ENCODE data around the gene KCNH1.
"Not testable (repeated sequence)": the region's sequence is repeated elsewhere in the genome, so short reads cannot be mapped to it uniquely, and the experiment has no call there.

Gene KCNH1

DNA sequence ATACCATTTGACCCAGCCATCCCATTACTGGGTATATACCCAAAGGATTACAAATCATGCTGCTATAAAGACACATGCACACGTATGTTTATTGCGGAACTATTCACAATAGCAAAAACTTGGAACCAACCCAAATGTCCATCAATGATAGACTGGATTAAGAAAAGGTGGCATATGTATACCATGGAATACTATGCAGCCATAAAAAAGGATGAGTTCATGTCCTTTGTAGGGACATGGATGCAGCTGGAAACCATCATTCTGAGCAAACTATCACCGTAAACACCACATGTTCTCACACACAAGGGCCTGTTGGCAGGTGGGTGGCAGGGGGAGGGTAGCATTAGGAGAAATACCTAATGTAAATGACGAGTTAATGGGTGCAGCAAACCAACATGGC lies 472.4 kb downstream of the KCNH1 start:
- DNase-seq (ENCODE audit: insufficient read length, low spot score); FAIRE-seq: not testable (repeated sequence)

DNA sequence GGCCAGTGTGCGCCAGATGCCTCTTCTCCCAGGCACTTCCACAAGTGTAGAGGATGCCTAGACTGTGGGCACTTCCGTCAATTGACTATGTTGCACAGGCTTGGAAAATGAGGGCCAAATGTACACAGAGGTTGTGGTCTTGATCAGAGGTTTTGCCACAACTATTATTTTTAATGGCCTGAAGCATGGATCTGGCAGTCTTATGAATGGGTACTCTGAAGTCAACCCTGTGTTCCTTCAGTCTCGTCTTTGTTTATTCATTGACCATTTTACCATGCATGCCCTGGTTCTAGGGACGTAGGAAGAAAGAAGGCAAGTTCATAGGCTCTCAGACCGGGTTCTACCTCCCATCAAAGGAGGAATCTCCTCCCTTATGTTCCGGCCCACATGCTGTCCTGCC lies 476.1 kb downstream of the KCNH1 start:
- DNase-seq (ENCODE audit: insufficient read length, low spot score) (no peak), FAIRE-seq (no peak)

DNA sequence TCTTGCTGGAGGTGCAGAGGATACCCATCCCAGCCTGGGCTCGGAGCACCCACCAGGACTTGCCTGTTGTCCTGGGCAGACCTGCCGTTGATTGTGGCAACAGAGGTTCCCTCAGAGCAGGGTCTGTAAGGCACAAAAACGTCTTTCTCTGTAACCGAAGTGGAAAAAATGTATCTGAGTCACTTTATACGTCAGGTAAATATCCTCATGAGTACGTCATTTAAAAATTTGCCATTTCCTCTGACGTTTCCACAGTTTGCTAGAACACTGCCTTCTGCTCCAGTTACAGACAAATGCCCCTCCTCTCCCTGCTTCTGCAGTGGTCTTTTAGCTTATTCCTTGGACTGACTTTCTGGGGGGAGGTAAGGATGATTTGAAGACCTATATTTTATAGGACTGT lies 478.4 kb downstream of the KCNH1 start:
- FAIRE-seq (no peak), DNase-seq (ENCODE audit: insufficient read length, low spot score) (no peak)

DNA sequence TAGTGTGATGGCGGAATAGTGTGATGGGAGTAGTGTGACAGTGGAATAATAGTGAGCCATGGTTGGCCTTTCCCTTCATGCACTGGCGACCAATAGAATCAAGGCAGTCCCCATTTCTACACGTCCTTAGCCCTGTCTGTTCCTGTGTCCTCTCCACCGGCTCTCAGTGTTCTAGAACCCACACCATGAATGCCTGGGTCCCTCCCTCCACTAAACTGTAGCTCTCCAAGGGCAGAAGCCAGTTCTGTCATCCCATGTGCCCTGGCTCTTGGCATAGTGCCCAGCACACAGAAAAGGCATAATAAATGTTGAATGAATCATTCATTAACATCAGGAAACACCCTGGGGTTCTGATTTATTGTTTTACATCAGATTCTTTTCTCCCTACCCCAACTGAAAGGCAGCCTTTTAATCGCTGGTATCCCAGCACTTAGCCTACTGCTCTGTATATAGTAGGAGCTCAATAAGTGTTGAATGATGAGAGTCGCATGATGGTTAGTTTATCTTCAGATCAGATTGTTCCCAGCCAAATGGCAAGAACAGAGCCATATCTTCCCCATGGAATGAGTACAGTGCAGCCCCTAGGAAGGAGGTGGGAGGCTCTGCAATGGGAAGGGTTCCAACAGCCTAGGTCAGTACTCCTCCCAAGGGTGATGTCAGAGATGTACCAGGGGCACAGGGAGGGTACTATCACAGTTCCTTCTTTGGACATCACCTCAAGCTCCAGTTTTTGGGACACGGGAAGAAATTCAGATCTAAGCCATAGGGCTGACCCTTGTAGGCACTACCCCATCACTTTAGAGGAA lies 479.6 kb downstream of the KCNH1 start:
- DNase-seq (ENCODE audit: insufficient read length, low spot score) (no peak), FAIRE-seq (no peak)

DNA sequence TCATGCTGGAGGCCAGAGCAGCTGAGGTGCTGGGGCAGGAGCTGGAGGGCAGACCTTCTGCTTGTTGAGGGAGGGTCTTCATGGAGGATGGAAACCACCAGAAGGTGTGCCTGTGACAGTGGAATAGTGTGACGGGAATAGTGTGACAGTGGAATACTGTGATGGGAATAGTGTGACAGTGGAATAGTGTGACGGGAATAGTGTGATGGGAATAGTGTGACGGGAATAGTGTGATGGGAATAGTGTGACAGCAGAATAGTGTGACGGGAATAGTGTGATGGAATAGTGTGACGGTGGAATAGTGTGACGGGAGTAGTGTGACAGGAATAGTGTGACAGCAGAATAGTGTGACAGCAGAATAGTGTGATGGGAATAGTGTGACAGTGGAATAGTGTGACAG lies 480.2 kb downstream of the KCNH1 start:
- FAIRE-seq, result peak; percentile 100
- no peak for DNase-seq (ENCODE audit: insufficient read length, low spot score)

DNA sequence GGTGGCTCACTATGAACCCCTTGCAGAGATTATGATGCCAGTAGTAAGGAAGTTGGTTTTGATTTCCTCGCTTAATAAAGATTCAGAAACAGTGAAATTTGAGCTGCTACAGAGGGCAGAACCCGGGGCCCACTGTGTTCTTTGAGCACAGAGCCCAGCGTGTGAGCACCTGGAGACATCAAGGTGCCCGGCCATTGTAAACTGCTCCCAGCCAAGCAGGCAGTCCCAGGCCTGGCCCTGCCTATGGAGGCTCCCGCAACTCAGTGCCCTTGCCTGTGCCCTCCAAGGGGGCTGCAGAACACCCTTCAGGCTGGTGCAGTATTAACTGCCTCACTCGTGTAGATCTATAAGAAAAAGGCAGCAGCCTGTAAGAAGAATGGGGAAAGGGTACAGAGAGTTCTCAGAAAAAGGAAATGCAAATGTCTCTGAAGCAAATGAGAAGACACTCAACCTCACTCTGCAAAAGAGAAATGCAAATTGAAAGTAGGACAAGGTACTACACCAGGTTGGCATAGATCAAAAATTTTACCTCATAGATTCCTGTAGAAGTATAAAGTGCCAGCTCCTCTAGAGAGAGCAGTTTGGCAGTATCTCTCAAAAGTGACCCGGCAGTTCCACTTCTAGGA lies 481.5 kb downstream of the KCNH1 start:
- DNase-seq (ENCODE audit: insufficient read length, low spot score) (no peak), FAIRE-seq (no peak)

DNA sequence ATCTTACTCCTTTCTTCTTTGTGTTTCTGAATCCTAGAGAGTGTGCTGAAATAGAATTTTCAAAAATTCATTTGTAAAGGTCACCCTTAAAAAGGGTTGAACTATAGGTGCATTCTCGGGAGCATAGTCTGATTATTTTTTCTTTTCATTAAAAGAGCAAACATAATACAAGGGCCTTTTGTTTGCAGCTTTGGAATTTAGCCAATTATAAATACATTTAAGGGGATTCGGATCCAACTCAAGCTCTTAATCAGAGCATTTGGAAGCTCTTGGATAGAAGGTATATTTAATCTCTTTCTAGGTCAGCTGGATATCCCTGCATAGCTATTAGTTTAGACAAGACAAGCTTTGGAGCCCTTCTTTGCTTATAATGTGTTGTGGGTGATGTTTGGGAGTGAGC lies 483.5 kb downstream of the KCNH1 start:
- no peak for DNase-seq (ENCODE audit: insufficient read length, low spot score)
- no peak for FAIRE-seq

DNA sequence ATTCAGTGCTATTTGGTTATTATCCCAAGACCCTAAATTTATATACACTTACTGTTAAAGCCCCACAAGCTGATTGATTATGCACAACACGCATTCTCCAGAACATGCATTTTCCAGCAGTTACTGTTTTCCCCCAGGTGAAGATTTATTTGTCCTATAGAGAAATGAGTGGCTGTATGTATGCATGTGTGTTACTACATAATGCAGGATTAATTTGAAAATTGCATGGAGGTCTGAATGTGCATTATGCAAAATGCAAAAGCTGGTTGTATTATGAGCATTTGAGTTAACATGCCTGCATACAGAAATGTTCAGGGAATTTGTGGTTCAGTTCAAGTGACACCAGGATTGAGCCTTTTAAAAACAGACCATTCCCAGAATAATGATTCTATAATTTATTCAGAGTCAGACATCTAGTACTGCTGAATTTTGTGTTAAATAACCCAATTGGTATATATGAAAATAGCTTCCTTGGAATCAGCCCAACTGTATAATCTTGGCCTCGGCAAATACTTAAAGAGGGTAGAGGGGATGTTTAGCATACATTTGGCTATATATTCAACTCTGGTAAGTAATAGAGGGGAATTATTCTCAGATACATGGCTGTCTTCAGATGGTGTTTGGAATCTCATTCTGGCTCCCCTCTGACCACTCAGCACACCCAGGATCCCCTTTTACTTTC lies 485.2 kb downstream of the KCNH1 start:
- FAIRE-seq (no peak), DNase-seq (ENCODE audit: insufficient read length, low spot score) (no peak)

DNA sequence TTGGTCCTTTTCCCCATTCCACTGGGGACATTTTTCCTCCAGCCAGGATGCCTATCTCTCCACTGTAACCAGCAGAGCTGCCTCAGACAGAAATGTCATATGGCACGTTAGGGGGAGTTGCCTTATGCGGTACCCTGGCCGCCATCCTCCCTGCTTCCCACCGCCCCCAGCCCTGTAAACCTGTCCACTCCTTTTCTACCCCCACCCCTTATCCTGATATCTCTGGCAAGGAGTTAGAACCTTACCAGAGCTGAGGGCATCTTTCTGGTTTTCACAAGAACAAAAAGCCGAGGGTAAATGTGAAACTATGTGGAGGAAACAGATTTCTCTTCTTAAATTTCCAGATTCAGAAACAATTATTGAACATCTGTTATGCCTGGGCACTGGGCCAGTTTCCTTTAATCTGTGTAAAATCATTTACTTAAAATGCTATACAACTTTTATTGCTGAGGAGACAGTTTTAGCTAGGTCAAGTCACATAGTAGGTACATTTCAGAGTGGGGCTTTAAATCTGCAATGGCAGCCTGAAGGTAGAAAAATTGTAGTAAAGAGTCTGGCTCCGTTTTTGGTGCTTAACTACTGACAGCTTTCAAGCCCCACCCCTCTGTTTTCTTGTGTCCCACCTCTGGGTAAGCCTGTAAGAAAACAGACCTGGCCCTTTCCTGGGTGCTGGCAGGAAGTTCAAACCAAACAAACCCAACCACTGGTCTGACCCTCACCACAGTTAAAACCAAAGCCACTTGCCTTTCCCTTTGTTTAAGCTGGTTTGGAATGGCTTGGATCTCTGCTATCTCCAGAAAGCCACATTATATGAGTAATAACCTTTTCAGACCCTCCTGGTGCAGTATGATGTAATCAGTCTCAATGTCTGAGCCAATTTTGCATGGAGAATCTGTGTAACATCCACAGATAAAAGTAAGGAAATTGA lies 486.3 kb downstream of the KCNH1 start:
- DNase-seq (ENCODE audit: insufficient read length, low spot score) (no peak), FAIRE-seq (no peak)

DNA sequence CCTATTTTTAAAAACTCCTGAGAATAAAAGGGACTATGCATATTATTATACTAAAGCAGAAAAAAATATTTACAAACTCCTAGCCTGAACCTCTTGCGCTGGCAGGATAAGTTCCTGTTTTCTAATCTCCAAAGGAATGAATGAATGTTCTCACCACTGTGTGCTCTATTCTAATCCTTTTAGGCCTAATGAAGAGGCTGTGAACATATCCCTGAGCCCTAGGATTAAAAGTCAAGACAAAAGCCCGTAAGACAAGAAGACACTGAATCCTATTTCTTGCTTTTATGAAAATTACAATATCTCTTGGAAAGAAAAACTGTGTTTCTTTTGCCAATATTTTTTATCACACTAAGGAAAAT lies 487.7 kb downstream of the KCNH1 start:
- no peak for FAIRE-seq
- no peak for DNase-seq (ENCODE audit: insufficient read length, low spot score)

DNA sequence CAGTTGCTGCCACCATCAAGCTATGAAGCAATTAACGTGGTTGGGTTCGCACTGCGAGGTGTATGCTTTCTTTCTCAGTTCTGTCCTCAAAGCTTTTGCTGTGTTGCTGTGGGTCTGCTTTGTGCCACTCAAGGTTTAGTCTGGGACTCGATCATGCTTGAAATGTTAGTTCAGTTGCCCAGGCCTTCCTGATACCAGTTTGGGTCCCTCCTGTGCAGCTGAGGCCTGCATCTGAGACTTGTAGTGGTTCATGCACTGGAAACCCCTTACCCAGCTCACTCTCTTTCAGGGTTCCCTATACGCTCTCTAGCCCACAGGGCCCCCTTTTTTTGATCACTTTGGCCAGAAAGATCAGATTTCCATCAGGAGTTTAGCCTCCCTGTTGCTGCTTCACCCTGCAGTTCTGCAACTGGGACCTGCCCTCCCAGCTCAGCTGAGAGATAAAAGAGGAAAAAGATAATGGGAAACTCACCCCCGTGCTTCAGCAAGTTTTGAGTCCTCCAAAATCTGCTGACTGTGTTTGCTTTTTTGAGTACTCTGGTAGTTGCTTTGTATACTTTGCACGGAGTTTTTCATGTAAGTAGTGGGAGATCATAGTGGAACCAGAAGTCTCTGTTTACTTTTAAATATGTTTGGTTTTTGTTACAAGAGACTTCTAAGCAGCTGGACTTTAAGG lies 488.2 kb downstream of the KCNH1 start:
- no peak for DNase-seq (ENCODE audit: insufficient read length, low spot score)
- no peak for FAIRE-seq

DNA sequence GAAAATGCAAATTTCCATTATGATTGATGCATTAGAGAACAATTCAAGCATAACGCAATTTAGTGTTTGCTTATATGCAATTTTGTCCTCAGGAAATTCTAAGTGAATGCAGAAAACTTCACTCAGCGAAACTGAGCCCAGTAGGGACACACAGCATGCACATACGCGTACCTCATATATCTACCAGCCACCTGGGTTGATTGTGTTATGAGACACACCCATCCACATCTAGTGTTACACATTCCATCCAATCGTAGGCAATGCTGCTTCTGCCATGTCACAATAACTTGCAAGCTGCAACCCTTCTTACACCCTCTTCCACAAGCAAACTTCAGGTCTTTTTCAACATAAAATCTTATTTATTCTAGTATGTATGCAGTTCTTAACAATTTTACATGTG lies 492.4 kb downstream of the KCNH1 start:
- no peak for DNase-seq (ENCODE audit: insufficient read length, low spot score)
- FAIRE-seq, result no peak

DNA sequence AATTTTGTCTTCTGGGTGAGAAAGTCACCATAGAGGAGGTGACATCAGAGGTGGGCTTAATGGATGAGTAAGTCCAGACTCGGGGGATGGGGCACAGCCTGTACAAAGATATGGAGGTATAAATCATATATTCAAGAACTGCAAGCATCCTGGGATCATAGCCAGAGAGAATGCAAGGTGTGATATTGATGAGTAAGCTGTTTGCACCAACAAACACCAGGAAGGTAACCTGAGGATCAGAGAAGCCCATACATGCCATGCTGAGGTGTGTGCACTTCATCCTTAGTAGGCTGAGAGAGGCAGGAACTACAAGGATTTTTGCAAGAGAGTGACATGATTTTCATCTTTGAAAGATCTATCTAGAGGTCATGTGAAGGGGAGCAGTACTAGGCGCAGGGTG lies 498.8 kb downstream of the KCNH1 start:
- FAIRE-seq, result no peak
- no peak for DNase-seq (ENCODE audit: insufficient read length, low spot score)

DNA sequence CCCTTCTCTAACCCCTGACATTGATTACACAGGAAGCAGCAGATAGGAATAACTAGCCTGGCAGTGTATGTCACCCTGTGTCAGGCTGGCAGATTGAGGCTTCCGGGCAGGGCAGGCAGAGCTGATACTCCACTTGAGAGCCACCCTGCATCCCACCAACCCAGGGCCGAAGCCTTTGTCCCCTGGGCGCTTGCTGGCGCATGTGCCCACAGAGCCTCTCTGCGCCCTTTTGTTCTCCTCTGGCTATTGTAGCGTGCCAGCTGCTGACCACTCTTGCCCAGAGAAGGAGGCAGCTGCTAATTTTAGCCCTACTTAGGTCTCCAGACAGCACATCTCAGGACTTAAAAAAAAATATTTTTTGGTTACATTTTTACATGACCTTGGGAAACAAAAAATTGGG lies 500.3 kb downstream of the KCNH1 start:
- DNase-seq (ENCODE audit: insufficient read length, low spot score), result no peak
- no peak for FAIRE-seq

DNA sequence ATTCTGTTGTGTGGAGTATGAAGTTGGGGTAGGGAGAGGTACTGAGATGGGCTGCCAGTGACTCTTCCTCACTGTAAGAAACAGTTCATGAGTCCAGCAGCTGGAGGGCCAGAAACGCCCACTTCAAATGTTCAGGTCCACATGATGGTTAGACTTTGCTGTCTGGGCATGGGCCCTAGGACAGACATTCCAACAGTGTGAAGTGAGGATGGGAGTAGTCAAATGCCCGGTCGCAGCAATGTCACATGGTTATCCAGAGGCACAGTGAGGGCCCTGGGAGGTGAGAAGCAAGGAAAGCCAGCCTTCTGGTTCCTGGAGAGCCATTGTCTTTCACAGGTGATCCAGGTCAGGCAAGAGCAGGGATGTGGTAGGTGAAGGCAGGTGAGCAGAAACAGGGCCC lies 500.8 kb downstream of the KCNH1 start:
- FAIRE-seq, result no peak
- no peak for DNase-seq (ENCODE audit: insufficient read length, low spot score)

DNA sequence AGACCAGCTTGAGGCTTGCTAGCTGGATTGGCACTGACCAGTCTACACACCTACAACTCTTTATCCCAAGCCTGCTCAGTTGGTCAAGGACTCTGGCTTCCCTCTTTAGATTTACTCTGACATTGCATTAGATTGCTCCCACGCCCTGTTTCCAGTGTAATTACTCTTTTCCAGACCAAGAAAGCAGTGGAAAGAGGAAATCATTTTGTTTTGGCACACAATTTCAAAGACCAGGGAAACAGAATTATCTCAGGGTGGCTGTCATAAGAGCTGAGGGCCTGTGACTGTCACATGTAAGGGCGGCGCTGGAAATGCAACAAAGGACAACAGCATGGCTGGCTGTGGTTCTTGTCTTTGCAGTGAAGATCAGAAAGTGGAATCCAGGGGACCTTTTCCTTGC lies 502.5 kb downstream of the KCNH1 start:
- FAIRE-seq, result no peak
- DNase-seq (ENCODE audit: insufficient read length, low spot score), result no peak

DNA sequence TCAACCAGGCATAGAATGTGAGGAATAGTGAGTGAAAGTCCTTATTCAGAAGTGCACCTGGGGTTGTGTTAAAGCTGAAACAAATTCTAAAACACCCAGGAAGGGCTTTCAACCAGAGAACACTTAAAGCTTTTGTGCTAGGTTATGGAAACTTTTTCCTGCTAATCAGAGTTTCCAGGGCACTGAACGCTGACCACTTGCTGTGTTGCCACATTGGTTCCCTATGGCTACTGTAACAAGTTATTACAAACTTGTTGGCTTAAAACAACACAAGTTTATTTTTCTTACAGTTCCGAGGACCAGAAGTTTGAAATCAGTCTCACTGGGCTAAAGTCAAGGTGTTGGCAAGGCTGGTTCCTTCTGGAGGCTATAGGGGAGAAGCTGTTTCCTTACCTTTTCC lies 504.7 kb downstream of the KCNH1 start:
- no peak for DNase-seq (ENCODE audit: insufficient read length, low spot score)
- no peak for FAIRE-seq

DNA sequence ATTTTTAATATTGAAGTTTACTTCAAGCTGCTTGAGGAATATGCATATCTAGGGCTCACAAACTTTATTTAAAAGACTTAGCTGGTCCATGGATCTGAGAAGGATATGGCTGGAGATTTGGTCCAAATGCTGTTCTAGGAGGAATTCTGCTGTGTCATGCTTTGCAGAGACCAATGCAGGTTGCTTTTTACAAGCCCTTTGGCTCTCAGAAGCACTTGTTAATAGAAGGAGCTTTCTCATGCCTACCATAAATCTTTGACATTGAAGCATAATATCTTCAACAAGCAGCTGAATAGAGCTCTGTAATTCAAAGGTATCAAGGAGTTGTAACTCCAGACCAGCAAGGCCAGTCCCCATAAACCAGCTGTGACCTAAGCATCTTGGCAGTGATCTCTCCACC lies 506.2 kb downstream of the KCNH1 start:
- FAIRE-seq, result no peak

More for the DNA sequence above, 506.2 kb downstream of the KCNH1 start:
- DNase-seq (ENCODE audit: insufficient read length, low spot score), result no peak
